B cell (primary cell): ENCODE results near the gene PGAM2. TPM values are rescaled to one million over a fixed set of nuclear protein-coding genes. Genes with fewer than 3 reads are reported as not detected.

Source experiments
- ATAC-seq: fragments of 200-7000 bp; cut with Tn5 transposase; one replicate; pipeline ENCODE4 v1.10.0; 2021; ENCODE audit warnings: low read depth, mild to moderate bottlenecking, moderate number of reproducible peaks, moderate library complexity
- CTCF ChIA-PET: fragments of 350-600 bp; sonication (Branson Sonifier 250); formaldehyde crosslinking; loops from one replicate; lab custom pipeline; 2021; ENCODE audit warnings: antibody characterized with exemption, inconsistent platforms; lab: Charles Lee
- POLR2A ChIA-PET: fragments of 350-600 bp; sonication (Branson Sonifier 250); formaldehyde crosslinking; loops from one replicate; lab custom pipeline; 2021; ENCODE audit warnings: antibody characterized with exemption; lab: Charles Lee
- DNase-seq: peaks from one replicate; pipeline ENCODE4 v3.0.0; 2013
- H2AFZ ChIP-seq: 2 replicates; pipeline ENCODE4 v1.6.1; 2012; ENCODE audit warnings: mild to moderate bottlenecking, low read depth, low read length; ENCODE audit not compliant: insufficient read depth, poor library complexity, severe bottlenecking
- H3K27ac ChIP-seq, 2 donors: 1 replicate in 1 of 2; 2 replicates in 1 of 2; pipeline ENCODE4 v1.5.1; 2012 to 2013; ENCODE audit warnings: low read length in 2 of 2, mild to moderate bottlenecking in 2 of 2, moderate library complexity in 1 of 2
- H3K27me3 ChIP-seq, 4 experiments: fragments of 200-600 bp in 1 of 4; sonication (generic) in 1 of 4; replicated peaks in 1 of 4; 1 replicate in 2 of 4; 2 replicates in 2 of 4; pipeline versions ENCODE4 v1.6.1 to v1.7.0; 2013 to 2016; ENCODE audit warnings: low read length in 3 of 4, mild to moderate bottlenecking in 2 of 4, mixed read lengths in 1 of 4, moderate library complexity in 1 of 4; ENCODE audit not compliant: insufficient read depth in 4 of 4, control insufficient read depth in 3 of 4; ENCODE audit errors: control extremely low read depth in 1 of 4
- H3K36me3 ChIP-seq, 2 experiments: replicated peaks in 1 of 2; 1 replicate in 1 of 2; 2 replicates in 1 of 2; pipeline versions ENCODE4 v1.6.1 to v1.7.1; 2013; ENCODE audit warnings: low read length in 1 of 2; ENCODE audit not compliant: insufficient read depth in 2 of 2, control insufficient read depth in 1 of 2; ENCODE audit errors: control extremely low read depth in 1 of 2, extremely low read depth in 1 of 2
- H3K4me1 ChIP-seq, 2 donors: fragments of 200-600 bp in 1 of 2; sonication (generic) in 1 of 2; 1 replicate in 1 of 2; 2 replicates in 1 of 2; pipeline versions ENCODE4 v1.5.1 to v1.6.1; 2013 to 2017; ENCODE audit warnings: low read length in 2 of 2; ENCODE audit not compliant: control insufficient read depth in 2 of 2, insufficient read depth in 2 of 2
- H3K4me2 ChIP-seq: replicated peaks from 2 replicates; pipeline ENCODE3; 2012; ENCODE audit warnings: mild to moderate bottlenecking, low read depth, low read length; ENCODE audit not compliant: poor library complexity, severe bottlenecking
- H3K4me3 ChIP-seq, 5 experiments: fragments of 200-600 bp in 1 of 5; sonication (generic) in 1 of 5; 1 replicate in 3 of 5; 2 replicates in 2 of 5; pipeline versions ENCODE4 v1.5.1 to v1.7.0; 2011 to 2016; ENCODE audit warnings: low read length in 4 of 5, mild to moderate bottlenecking in 4 of 5, low read depth in 2 of 5, control low read depth in 1 of 5, moderate library complexity in 1 of 5; ENCODE audit not compliant: insufficient read depth in 1 of 5; ENCODE audit errors: control extremely low read depth in 1 of 5, extremely low read depth in 1 of 5
- H3K79me2 ChIP-seq: fragments of 200-600 bp; sonication (generic); one replicate; pipeline ENCODE4 v1.6.0; 2016; ENCODE audit warnings: low read length; ENCODE audit not compliant: control insufficient read depth, insufficient read depth
- H3K9ac ChIP-seq: fragments of 200-600 bp; sonication (generic); 2 replicates; pipeline ENCODE4 v1.6.1; 2017; ENCODE audit warnings: mild to moderate bottlenecking, low read length, moderate library complexity
- H3K9me3 ChIP-seq, 3 donors: one replicate each; pipeline versions ENCODE4 v1.6.1 to v1.7.1; 2013; ENCODE audit warnings: low read length in 2 of 3; ENCODE audit not compliant: control insufficient read depth in 2 of 3, insufficient read depth in 1 of 3; ENCODE audit errors: control extremely low read depth in 1 of 3
- H4K20me1 ChIP-seq: 2 replicates; pipeline ENCODE4 v1.6.0; 2012; ENCODE audit warnings: mild to moderate bottlenecking, low read length; ENCODE audit not compliant: insufficient read depth, control insufficient read depth, poor library complexity, severe bottlenecking
- H3K27ac Mint-ChIP-seq: one replicate; pipeline ENCODE4 v1.8.0; 2021; ENCODE audit warnings: mixed read lengths
- H3K27me3 Mint-ChIP-seq: one replicate; pipeline ENCODE4 v1.8.0; 2021; ENCODE audit warnings: mixed read lengths
- H3K4me1 Mint-ChIP-seq: one replicate; pipeline ENCODE4 v1.8.0; 2021; ENCODE audit warnings: mixed read lengths
- H3K4me3 Mint-ChIP-seq: one replicate; pipeline ENCODE4 v1.8.0; 2021; ENCODE audit warnings: mixed read lengths
- H3K9me3 Mint-ChIP-seq: one replicate; pipeline ENCODE4 v1.8.0; 2022; ENCODE audit warnings: mixed read lengths; ENCODE audit not compliant: insufficient read depth
- CTCF ChIP-seq: fragments of 200-600 bp; IDR thresholded peaks from one replicate; pipeline ENCODE4 v1.8.0; 2022; ENCODE audit warnings: antibody characterized with exemption, mild to moderate bottlenecking
- EZH2 ChIP-seq: IDR thresholded peaks from 2 replicates; pipeline ENCODE4 v1.6.1; 2012; ENCODE audit warnings: borderline replicate concordance, low read depth, mild to moderate bottlenecking, moderate library complexity, low read length; ENCODE audit not compliant: insufficient read depth, poor library complexity, severe bottlenecking
- WGBS: methylation state at CpG from one replicate; pipeline ENCODE4 v1.1.5; 2013; ENCODE audit warnings: missing lambda C conversion rate; ENCODE audit not compliant: insufficient coverage; 5-methylcytosine and 5-hydroxymethylcytosine counted together
- intact Hi-C: fragments of 100-400 bp; cut with micrococcal nuclease; formaldehyde crosslinking; loops from one replicate; pipeline ENCODE4 v1.10.0; 2022
- polyA plus RNA-seq: library from polyadenylated mRNA; depleted of rRNA; stranded (reverse); fragments of >200 nt; gene quantifications from 2 replicates; pipeline ENCODE4 v1.2.3, GENCODE V29; 2012
- total RNA-seq, 2 donors: library from RNA; stranded (reverse); fragments of 120-200 nt in 1 of 2; gene quantifications; 1 replicate in 1 of 2; 2 replicates in 1 of 2; pipeline versions ENCODE4 v1.2.3 to v1.2.4, GENCODE V29; 2013 to 2022

PGAM2 gene
- total and polyA plus RNA-seq, 2 donors (not counting 1 experiment from before 2014, with no cell fraction given): 0.69 to 3.2 TPM

GRCh38 chr7:44101966-44102845 is 36.8 kb upstream of the PGAM2 start:
- TF ChIP-seq CTCF (no peak), EZH2 (no peak)
- ChIA-PET CTCF (interaction anchor here (0.6 to 1.6 kb wide), 3 partner anchors 21 to 305 kb away, joined by 3 to 5 read pairs (median 3); partner anchors contain the start of gene POLD2), POLR2A (interaction anchor here (0.6 to 0.7 kb wide), 2 partner anchors 10 to 21 kb away, joined by 3 to 5 read pairs; no protein-coding TSS in a partner anchor)
- Histone ChIP-seq H4K20me1 (no peaks in the 10 kb centered on the region), H3K27me3 (peaks cover 0 to 11% (median 2%) of the 10 kb centered on the region in 4 experiments), H2AFZ (no peak overlapping the region), H3K79me2 (peaks cover 9% of the 10 kb centered on the region), H3K27ac (peak overlapping the region in 1 of 2 donors; percentile 58), H3K36me3 (no peaks in the 10 kb centered on the region), H3K4me1 (peaks cover 49 to 81% of the 10 kb centered on the region in 2 donors), H3K9ac (no peak overlapping the region), H3K4me3 (no peak overlapping the region), H3K4me2 (peak overlapping the region; percentile 52), H3K9me3 (peaks cover 0 to 3% (median 0%) of the 10 kb centered on the region in 3 donors)
- WGBS: 90% methylated on average over 12 of the region's 14 CpGs
- peaks cover 69% of the 10 kb centered on the region for H3K4me1 Mint-ChIP-seq
- intact Hi-C loops: no loop called here
- no peaks in the 10 kb centered on the region for H3K9me3 Mint-ChIP-seq
- DNase-seq: no peak
- H3K4me3 Mint-ChIP-seq: peak overlapping the region; percentile 56
- ATAC-seq: no peak
- peak overlapping the region; percentile 92 for H3K27ac Mint-ChIP-seq
- no peaks in the 10 kb centered on the region for H3K27me3 Mint-ChIP-seq
